ENCODE measurements around the gene TMEM61. TPM values are rescaled to one million over a fixed set of nuclear protein-coding genes. Genes with fewer than 3 reads are reported as not detected.

The TMEM61 gene
- total RNA-seq, 4 donors from 2014 or later = 1.7 to 6.3 (median 4.1) TPM

DNA sequence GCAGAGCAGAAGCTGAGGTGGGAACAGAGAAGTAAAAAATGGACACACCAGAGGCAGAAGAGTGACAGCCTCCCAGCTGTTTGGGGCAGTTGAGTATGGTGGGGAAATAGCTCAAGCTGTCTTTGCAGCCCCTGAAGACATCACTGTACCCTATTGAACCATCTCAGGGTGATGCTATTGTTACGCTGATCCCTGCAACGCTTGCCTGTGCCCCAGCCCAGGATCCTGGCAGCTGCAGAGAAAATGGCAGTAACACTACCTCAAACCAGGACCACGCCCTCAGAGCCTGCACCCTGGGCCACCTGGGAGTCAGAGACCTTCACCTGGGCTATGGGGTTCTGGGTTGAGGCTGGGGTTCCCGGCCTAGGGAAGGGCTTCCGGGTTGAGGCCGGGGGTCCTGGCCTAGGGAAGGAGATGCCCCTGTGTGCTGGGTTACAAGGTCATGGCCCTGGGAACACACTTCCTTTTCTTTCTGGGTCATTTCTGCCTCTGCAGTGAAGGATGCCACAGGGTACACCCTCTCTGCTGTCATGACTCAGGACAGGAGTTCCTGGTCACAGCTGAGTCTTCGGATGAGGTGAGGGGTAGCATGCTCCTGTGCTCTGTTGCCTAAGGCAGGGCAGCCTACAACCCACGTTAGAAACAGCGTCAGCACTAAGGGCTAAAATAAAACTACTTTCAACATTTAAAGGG lies 29.9 kb downstream of the TMEM61 start:
- Histone ChIP-seq H3K27ac (no peak overlapping the region), H3K4me1 (no peaks in the 10 kb centered on the region), H3K4me3 (no peak overlapping the region), H3K9me3 (no peaks in the 10 kb centered on the region), H3K36me3 (no peaks in the 10 kb centered on the region), H3K27me3 (peaks cover 10% of the 10 kb centered on the region)
- 89% methylated on average over 6 of the region's 9 CpGs for WGBS
- DNase-seq (ENCODE audit: low spot score in 2 of 2) = no peak
- TF ChIP-seq, protein P1, sequence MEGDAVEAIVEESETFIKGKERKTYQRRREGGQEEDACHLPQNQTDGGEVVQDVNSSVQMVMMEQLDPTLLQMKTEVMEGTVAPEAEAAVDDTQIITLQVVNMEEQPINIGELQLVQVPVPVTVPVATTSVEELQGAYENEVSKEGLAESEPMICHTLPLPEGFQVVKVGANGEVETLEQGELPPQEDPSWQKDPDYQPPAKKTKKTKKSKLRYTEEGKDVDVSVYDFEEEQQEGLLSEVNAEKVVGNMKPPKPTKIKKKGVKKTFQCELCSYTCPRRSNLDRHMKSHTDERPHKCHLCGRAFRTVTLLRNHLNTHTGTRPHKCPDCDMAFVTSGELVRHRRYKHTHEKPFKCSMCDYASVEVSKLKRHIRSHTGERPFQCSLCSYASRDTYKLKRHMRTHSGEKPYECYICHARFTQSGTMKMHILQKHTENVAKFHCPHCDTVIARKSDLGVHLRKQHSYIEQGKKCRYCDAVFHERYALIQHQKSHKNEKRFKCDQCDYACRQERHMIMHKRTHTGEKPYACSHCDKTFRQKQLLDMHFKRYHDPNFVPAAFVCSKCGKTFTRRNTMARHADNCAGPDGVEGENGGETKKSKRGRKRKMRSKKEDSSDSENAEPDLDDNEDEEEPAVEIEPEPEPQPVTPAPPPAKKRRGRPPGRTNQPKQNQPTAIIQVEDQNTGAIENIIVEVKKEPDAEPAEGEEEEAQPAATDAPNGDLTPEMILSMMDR (IDR thresholded peaks at IDR 0.05) = no peak
- TF ChIP-seq POLR2A (IDR thresholded peaks at IDR 0.05) (no peak), POLR2AphosphoS5 (IDR thresholded peaks at IDR 0.05) (no peak), EP300 (IDR thresholded peaks at IDR 0.05) (no peak)

DNA sequence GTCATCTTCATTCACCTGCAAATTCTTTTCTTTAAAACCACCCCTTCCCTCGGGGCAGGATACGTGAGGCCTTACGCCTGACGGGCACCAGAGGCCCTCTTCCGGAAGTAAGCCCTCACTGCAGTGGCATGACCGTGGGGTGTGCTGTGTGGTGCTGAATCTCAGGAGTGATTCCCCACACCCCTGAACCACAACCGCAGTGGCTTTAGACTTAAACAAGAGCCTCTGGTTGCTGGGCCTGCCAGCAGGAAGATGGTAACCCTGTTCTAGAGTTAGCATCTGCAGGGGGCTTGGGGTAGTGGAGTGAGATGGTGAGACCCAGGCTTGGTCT lies 30.4 kb downstream of the TMEM61 start:
- DNase-seq (ENCODE audit: low spot score in 2 of 2) = no peak

DNA sequence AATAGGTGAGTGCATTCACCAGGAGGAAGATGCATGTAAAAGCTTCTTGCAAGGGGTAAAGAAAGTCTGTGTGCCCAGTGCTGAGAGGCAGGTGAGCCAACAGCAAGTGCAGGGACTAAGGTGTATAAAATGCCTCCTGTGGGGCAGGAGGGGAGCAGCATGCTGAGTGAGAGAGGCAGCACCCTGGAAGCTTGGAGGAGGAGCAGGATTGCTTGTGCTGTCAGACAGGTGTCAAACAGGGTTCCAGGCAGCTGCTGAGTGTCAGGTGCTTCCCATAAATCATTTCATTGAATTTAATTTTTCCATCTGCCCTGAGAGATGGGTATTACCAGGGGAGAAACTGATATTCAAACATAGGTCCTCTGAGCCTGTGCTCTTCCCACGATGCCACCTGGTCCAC lies 32.2 kb downstream of the TMEM61 start:
- Histone ChIP-seq H3K4me1 (no peaks in the 10 kb centered on the region), H3K27ac (no peak overlapping the region), H3K4me3 (no peak overlapping the region), H3K27me3 (peaks cover 10% of the 10 kb centered on the region), H3K36me3 (no peaks in the 10 kb centered on the region), H3K9me3 (no peaks in the 10 kb centered on the region)
- TF ChIP-seq POLR2AphosphoS5 (IDR thresholded peaks at IDR 0.05) = no peak
- TF ChIP-seq, protein P1 (IDR thresholded peaks at IDR 0.05) = no peak
- no peak for TF ChIP-seq POLR2A (IDR thresholded peaks at IDR 0.05)
- TF ChIP-seq EP300 (IDR thresholded peaks at IDR 0.05) = no peak
- no peak for DNase-seq (ENCODE audit: low spot score in 2 of 2)
- 80% methylated on average over 1 of the region's 1 CpG for WGBS

More for the DNA sequence above, 30.4 kb downstream of the TMEM61 start:
- TF ChIP-seq, protein P1 (IDR thresholded peaks at IDR 0.05) = no peak
- TF ChIP-seq POLR2A (IDR thresholded peaks at IDR 0.05) = no peak
- no peak for TF ChIP-seq POLR2AphosphoS5 (IDR thresholded peaks at IDR 0.05)
- TF ChIP-seq EP300 (IDR thresholded peaks at IDR 0.05) = no peak
- Histone ChIP-seq H3K27ac (no peak overlapping the region), H3K4me3 (no peak overlapping the region), H3K27me3 (peaks cover 10% of the 10 kb centered on the region), H3K36me3 (no peaks in the 10 kb centered on the region), H3K9me3 (no peaks in the 10 kb centered on the region), H3K4me1 (no peaks in the 10 kb centered on the region)
- 90% methylated on average over 4 of the region's 7 CpGs for WGBS

DNA sequence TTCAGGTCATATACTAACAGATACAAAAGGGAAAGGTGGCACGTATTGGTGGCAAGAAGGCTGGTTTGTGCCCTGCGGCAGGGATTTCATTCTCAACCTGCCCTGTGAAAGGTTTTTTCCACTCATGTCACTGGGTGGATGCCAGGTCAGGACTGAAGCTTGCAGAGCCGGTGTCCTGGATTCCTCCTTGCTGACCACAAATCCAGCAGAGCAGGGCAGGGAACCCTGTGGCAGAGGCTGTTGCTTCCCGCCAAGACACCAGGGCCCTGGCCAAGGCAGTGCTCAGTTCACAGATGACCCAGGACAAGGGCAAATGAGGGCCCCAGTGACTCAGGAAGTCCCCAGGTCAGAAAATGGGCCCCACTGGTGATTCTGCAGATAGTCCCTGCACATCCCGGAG lies 34.7 kb downstream of the TMEM61 start:
- Histone ChIP-seq H3K4me3 (no peak overlapping the region), H3K4me1 (no peaks in the 10 kb centered on the region), H3K27ac (no peak overlapping the region), H3K36me3 (no peaks in the 10 kb centered on the region), H3K27me3 (peaks cover 13% of the 10 kb centered on the region), H3K9me3 (no peaks in the 10 kb centered on the region)
- DNase-seq (ENCODE audit: low spot score in 2 of 2) = no peak
- 83% methylated on average over 4 of the region's 5 CpGs for WGBS
- TF ChIP-seq POLR2A (IDR thresholded peaks at IDR 0.05) (no peak), EP300 (IDR thresholded peaks at IDR 0.05) (no peak), POLR2AphosphoS5 (IDR thresholded peaks at IDR 0.05) (no peak)
- TF ChIP-seq, protein P1 (IDR thresholded peaks at IDR 0.05) = no peak

DNA sequence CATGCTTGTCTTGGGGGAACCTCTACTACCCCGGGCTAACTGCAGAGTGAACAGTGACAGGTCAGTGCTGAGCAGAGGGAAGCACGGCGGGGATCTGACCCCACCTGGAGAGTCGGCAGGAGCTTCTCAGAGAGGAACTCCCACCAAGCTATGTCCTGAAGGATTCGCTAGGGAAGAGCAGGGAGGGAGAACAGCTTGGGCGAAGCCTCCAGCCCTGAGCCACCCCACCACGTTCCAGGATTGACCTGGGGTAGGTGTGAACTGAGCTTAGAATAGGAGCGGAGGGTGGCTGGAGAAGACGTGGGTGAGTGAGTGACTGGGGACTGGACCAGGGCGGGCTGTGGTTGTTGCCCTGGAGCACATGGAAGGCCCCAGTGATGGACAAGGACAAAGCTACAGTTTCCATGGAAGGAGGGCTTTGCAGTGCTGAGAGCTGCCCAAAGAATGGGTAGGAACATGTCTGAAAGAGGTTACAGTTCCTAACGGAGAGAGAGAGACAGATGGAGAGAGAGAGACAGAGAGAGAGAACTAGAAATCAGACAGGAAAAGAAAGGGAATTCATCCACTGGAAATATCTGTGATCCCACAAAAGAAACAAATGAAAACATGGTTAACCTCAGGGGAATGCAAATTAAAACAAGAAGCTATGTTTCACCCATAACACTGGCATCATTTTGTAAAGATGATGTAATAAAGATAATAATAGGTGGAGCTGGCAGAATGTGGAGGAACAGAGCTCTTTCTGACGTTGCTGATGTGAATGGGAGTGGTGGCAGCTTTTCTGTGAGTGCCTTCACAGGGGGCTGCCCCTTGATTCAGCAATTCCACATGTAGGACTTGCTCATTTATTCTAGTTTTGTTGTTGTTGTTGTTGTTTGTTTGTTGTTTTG lies 35.5 kb downstream of the TMEM61 start:
- no peak for DNase-seq (ENCODE audit: low spot score in 2 of 2)
- peaks cover 14% of the 10 kb centered on the region for H3K27me3 ChIP-seq
- H3K4me1 ChIP-seq = no peaks in the 10 kb centered on the region
- H3K27ac ChIP-seq = no peak overlapping the region
- H3K36me3 ChIP-seq = no peaks in the 10 kb centered on the region
- no peaks in the 10 kb centered on the region for H3K9me3 ChIP-seq
- TF ChIP-seq EP300 (IDR thresholded peaks at IDR 0.05) (no peak), POLR2A (IDR thresholded peaks at IDR 0.05) (no peak), POLR2AphosphoS5 (IDR thresholded peaks at IDR 0.05) (no peak)
- TF ChIP-seq, protein P1 (IDR thresholded peaks at IDR 0.05) = no peak
- H3K4me3 ChIP-seq = no peak overlapping the region
- WGBS = 60% methylated on average over 12 of the region's 12 CpGs
